Activated CD4-positive, alpha-beta T cell treated with anti-CD3 and anti-CD28 coated beads for 24 hours (primary cell): ENCODE data around the gene IFNAR1.

Experiments used
- DNase-seq, 2 donors: peaks; one replicate each; pipeline ENCODE4 v3.0.0-alpha.2; 2020; ENCODE audit warnings: low read depth in 2 of 2

The IFNAR1 gene

DNA sequence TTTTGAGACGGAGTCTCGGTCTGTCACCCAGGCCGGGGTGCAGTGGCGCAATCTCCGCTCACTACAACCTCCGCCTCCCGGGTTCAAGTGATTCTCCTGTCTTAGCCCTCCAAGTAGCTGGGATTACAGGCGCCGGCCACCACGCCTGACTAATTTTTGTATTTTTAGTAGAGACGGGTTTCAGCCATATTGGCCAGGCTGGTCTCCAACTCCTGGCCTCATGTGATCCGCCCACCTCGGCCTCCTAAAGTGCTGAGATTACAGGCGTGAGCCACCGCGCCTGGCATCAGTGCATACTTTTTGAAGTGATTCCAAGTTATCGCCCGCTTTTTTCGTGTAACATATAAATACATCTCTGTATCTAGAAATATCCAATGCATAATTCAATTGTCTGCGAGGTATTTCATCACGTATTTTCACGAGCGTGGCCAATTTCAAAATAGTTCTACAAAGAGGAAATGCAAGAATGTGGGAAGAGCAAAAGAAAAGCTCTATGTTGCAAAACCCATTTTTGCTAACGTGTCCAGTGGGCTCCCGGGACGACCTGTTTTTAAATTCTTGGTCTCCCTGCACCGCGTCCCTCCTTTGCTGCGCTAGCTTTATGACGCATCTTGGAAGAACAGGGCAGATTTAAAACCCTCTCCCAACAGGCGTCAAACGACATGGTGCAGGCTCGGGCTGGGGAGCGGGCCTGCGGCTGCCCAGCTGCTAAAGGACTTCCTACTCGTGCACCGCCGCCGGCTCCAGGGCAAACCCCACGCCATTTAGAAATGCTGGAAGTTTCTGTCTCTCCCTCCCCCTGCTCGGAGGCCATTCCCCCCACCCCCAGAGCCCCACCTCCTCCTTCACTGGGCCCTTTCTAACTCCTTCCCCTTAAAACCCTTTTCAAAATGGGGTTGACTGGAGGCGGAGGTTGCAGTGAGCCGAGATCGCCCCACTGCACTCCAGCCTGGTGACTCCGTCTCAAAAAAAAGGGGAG lies 77.5 kb downstream of the IFNAR1 start:
- DNase-seq = no peak

GRCh38 chr21:33403128-33403785 lies 78.5 kb downstream of the IFNAR1 start, which contains the start of gene IFNGR2:
TSS of gene IFNGR2 (plus strand) at chr21:33403413. CDS start at chr21:33403544, 131 bp downstream.
- DNase-seq = no peak

DNA sequence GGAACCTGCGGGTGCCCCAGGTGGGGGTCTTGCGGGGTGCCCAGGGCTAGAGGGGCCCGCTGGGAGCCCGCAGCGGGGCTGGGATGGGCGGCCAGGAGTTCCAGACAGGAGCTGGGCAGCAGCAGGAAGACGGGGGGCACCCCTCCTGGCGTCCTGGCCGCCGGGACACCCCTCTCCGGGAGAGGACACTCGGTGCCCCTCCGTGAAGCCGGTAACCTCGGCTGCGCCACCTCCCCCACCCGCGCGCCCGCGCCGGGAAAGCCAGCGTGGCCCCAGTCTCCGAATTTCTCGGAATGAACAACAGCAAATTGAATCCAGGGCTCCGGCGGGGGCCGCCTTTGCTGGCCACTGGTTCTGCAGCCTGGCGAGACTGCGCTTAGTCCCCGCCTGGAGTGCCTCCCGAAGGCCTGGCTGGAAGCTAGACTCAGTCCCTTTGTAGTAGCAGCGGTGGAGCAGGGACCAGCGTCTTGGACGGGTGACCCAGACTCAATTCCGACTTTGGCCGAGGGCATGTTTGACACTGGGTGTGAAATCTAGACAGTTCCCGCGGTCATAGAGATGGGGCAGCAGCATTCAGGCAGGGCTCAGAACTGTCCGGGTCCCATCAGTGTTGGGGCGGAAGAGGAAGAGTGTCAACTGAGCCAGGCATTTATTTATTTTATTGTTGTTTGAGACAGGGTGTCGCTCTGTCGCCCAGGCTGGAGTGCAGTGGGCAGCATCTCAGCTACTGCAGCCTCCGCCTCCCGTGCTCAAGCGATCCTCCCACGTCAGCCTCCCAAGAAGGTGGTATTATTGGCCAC lies 79.2 kb downstream of the IFNAR1 start:
- DNase-seq = no peak

GRCh38 chr21:33406493-33406892 lies 81.7 kb downstream of the IFNAR1 start:
- DNase-seq = no peak
